A549 (cell line): Measurements from ENCODE around the gene ZNF423.

Experiments used
- CTCF ChIP-seq: fragments of >200 bp; sonication (Bioruptor Twin); formaldehyde crosslinking; IDR thresholded peaks from 3 replicates; pipeline ENCODE4 v1.5.1; 2016
- MAZ ChIP-seq: fragments of 150-350 bp; IDR thresholded peaks from 2 replicates; pipeline ENCODE4 v1.6.1; 2014; ENCODE audit warnings: antibody characterized with exemption, low read depth, low read length, borderline replicate concordance
- MYC ChIP-seq: IDR thresholded peaks from 2 replicates; pipeline ENCODE4 v1.6.1; 2012; ENCODE audit warnings: mild to moderate bottlenecking, inconsistent platforms, low read length, improper control_type of control experiment, borderline replicate concordance
- POLR2A ChIP-seq: IDR thresholded peaks from 2 replicates; pipeline ENCODE4 v1.6.1; 2012; ENCODE audit warnings: mild to moderate bottlenecking, low read length
- RAD21 ChIP-seq, 2 experiments: fragments of >200 bp in 1 of 2; sonication (Bioruptor Twin) in 1 of 2; formaldehyde crosslinking in 1 of 2; IDR thresholded peaks in 1 of 2; conservative IDR thresholded peaks in 1 of 2; 2 replicates in 1 of 2; 3 replicates in 1 of 2; pipeline ENCODE4 v1.6.1; 2012 to 2018; ENCODE audit warnings: inconsistent platforms in 1 of 2
- ZC3H11A ChIP-seq: fragments of 450-650 bp; IDR thresholded peaks from 2 replicates; pipeline ENCODE4 v1.6.1; 2014; ENCODE audit warnings: antibody characterized with exemption, mild to moderate bottlenecking

- TF ChIP-seq POLR2A = no peak
- no peak for TF ChIP-seq MYC
- no peak for TF ChIP-seq MAZ
- TF ChIP-seq CTCF = no peak
- no peak for TF ChIP-seq RAD21 (conservative IDR thresholded peaks at IDR 0.05 in 1 of 2, IDR thresholded peaks at IDR 0.05 in 1 of 2)
- no peak for TF ChIP-seq ZC3H11A
These were observed 235.1 kb downstream of the ZNF423 start for GRCh38 chr16:49620869-49621240.
